ENCODE measurements around the gene TMEM86A.

GRCh38 chr11:18721561-18722292 is 23.1 kb downstream of the TMEM86A start:
- TF ChIP-seq, protein P1, sequence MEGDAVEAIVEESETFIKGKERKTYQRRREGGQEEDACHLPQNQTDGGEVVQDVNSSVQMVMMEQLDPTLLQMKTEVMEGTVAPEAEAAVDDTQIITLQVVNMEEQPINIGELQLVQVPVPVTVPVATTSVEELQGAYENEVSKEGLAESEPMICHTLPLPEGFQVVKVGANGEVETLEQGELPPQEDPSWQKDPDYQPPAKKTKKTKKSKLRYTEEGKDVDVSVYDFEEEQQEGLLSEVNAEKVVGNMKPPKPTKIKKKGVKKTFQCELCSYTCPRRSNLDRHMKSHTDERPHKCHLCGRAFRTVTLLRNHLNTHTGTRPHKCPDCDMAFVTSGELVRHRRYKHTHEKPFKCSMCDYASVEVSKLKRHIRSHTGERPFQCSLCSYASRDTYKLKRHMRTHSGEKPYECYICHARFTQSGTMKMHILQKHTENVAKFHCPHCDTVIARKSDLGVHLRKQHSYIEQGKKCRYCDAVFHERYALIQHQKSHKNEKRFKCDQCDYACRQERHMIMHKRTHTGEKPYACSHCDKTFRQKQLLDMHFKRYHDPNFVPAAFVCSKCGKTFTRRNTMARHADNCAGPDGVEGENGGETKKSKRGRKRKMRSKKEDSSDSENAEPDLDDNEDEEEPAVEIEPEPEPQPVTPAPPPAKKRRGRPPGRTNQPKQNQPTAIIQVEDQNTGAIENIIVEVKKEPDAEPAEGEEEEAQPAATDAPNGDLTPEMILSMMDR (IDR thresholded peaks at IDR 0.05), result peak; percentile 33 to 59 (median 58)
- no peak for TF ChIP-seq POLR2A (IDR thresholded peaks at IDR 0.05)

Measured in ovary (tissue), 3 donors.